NCI-H748 (cell line): ENCODE results near the gene STH.
"Not testable (repeated sequence)": the region's sequence is repeated elsewhere in the genome, so short reads cannot be mapped to it uniquely, and the experiment has no call there.

Source experiments
- DNase-seq: peaks from one replicate; lab custom pipeline; 2025; ENCODE audit not compliant: unreplicated experiment; lab: John Stamatoyannopoulos, UW

Gene STH

DNA sequence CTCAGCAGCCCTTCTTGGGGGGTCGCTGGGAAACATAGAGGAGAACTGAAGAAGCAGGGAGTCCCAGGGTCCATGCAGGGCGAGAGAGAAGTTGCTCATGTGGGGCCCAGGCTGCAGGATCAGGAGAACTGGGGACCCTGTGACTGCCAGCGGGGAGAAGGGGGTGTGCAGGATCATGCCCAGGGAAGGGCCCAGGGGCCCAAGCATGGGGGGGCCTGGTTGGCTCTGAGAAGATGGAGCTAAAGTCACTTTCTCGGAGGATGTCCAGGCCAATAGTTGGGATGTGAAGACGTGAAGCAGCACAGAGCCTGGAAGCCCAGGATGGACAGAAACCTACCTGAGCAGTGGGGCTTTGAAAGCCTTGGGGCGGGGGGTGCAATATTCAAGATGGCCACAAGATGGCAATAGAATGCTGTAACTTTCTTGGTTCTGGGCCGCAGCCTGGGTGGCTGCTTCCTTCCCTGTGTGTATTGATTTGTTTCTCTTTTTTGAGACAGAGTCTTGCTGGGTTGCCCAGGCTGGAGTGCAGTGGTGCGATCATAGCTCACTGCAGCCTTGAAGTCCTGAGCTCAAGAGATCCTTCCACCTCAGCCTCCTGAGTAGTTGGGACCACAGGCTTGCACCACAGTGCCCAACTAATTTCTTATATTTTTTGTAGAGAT lies 3.4 kb downstream of the STH start:
- DNase-seq, result peak; percentile 54

DNA sequence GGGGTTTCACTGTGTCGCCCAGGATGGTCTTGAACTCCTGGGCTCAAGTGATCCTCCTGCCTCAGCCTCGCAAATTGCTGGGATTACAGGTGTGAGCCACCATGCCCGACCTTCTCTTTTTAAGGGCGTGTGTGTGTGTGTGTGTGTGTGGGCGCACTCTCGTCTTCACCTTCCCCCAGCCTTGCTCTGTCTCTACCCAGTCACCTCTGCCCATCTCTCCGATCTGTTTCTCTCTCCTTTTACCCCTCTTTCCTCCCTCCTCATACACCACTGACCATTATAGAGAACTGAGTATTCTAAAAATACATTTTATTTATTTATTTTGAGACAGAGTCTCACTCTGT lies 3.9 kb downstream of the STH start:
- no peak for DNase-seq

DNA sequence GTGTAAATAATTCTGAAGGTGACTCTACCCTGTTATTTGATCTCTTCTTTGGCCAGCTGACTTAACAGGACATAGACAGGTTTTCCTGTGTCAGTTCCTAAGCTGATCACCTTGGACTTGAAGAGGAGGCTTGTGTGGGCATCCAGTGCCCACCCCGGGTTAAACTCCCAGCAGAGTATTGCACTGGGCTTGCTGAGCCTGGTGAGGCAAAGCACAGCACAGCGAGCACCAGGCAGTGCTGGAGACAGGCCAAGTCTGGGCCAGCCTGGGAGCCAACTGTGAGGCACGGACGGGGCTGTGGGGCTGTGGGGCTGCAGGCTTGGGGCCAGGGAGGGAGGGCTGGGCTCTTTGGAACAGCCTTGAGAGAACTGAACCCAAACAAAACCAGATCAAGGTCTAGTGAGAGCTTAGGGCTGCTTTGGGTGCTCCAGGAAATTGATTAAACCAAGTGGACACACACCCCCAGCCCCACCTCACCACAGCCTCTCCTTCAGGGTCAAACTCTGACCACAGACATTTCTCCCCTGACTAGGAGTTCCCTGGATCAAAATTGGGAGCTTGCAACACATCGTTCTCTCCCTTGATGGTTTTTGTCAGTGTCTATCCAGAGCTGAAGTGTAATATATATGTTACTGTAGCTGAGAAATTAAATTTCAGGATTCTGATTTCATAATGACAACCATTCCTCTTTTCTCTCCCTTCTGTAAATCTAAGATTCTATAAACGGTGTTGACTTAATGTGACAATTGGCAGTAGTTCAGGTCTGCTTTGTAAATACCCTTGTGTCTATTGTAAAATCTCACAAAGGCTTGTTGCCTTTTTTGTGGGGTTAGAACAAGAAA lies 5.1 kb downstream of the STH start:
- peak; percentile 8 for DNase-seq

DNA sequence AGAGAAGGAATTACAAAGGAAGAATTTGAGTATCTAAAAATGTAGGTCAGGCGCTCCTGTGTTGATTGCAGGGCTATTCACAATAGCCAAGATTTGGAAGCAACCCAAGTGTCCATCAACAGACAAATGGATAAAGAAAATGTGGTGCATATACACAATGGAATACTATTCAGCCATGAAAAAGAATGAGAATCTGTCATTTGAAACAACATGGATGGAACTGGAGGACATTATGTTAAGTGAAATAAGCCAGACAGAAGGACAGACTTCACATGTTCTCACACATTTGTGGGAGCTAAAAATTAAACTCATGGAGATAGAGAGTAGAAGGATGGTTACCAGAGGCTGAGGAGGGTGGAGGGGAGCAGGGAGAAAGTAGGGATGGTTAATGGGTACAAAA lies 7.0 kb downstream of the STH start:
- DNase-seq, result not testable (repeated sequence)

DNA sequence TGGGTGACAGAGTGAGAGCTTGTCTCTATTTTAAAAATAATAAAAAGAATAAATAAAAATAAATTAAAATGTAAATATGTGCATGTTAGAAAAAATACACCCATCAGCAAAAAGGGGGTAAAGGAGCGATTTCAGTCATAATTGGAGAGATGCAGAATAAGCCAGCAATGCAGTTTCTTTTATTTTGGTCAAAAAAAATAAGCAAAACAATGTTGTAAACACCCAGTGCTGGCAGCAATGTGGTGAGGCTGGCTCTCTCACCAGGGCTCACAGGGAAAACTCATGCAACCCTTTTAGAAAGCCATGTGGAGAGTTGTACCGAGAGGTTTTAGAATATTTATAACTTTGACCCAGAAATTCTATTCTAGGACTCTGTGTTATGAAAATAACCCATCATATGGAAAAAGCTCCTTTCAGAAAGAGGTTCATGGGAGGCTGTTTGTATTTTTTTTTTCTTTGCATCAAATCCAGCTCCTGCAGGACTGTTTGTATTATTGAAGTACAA lies 8.5 kb downstream of the STH start:
- no peak for DNase-seq

DNA sequence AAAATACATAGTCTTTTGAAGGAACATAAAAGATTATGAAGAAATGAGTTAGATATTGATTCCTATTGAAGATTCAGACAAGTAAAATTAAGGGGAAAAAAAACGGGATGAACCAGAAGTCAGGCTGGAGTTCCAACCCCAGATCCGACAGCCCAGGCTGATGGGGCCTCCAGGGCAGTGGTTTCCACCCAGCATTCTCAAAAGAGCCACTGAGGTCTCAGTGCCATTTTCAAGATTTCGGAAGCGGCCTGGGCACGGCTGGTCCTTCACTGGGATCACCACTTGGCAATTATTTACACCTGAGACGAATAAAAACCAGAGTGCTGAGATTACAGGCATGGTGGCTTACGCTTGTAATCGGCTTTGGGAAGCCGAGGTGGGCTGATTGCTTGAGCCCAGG lies 9.5 kb downstream of the STH start:
- no peak for DNase-seq

DNA sequence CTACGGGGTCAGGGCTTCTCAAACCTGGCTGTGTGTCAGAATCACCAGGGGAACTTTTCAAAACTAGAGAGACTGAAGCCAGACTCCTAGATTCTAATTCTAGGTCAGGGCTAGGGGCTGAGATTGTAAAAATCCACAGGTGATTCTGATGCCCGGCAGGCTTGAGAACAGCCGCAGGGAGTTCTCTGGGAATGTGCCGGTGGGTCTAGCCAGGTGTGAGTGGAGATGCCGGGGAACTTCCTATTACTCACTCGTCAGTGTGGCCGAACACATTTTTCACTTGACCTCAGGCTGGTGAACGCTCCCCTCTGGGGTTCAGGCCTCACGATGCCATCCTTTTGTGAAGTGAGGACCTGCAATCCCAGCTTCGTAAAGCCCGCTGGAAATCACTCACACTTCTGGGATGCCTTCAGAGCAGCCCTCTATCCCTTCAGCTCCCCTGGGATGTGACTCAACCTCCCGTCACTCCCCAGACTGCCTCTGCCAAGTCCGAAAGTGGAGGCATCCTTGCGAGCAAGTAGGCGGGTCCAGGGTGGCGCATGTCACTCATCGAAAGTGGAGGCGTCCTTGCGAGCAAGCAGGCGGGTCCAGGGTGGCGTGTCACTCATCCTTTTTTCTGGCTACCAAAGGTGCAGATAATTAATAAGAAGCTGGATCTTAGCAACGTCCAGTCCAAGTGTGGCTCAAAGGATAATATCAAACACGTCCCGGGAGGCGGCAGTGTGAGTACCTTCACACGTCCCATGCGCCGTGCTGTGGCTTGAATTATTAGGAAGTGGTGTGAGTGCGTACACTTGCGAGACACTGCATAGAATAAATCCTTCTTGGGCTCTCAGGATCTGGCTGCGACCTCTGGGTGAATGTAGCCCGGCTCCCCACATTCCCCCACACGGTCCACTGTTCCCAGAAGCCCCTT lies 10.9 kb downstream of the STH start:
- no peak for DNase-seq

DNA sequence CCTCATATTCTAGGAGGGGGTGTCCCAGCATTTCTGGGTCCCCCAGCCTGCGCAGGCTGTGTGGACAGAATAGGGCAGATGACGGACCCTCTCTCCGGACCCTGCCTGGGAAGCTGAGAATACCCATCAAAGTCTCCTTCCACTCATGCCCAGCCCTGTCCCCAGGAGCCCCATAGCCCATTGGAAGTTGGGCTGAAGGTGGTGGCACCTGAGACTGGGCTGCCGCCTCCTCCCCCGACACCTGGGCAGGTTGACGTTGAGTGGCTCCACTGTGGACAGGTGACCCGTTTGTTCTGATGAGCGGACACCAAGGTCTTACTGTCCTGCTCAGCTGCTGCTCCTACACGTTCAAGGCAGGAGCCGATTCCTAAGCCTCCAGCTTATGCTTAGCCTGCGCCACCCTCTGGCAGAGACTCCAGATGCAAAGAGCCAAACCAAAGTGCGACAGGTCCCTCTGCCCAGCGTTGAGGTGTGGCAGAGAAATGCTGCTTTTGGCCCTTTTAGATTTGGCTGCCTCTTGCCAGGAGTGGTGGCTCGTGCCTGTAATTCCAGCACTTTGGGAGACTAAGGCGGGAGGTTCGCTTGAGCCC lies 11.6 kb downstream of the STH start:
- no peak for DNase-seq

DNA sequence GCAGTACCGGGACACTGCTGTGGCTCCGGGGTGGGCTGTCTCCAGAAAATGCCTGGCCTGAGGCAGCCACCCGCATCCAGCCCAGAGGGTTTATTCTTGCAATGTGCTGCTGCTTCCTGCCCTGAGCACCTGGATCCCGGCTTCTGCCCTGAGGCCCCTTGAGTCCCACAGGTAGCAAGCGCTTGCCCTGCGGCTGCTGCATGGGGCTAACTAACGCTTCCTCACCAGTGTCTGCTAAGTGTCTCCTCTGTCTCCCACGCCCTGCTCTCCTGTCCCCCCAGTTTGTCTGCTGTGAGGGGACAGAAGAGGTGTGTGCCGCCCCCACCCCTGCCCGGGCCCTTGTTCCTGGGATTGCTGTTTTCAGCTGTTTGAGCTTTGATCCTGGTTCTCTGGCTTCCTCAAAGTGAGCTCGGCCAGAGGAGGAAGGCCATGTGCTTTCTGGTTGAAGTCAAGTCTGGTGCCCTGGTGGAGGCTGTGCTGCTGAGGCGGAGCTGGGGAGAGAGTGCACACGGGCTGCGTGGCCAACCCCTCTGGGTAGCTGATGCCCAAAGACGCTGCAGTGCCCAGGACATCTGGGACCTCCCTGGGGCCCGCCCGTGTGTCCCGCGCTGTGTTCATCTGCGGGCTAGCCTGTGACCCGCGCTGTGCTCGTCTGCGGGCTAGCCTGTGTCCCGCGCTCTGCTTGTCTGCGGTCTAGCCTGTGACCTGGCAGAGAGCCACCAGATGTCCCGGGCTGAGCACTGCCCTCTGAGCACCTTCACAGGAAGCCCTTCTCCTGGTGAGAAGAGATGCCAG lies 12.9 kb downstream of the STH start:
- no peak for DNase-seq

DNA sequence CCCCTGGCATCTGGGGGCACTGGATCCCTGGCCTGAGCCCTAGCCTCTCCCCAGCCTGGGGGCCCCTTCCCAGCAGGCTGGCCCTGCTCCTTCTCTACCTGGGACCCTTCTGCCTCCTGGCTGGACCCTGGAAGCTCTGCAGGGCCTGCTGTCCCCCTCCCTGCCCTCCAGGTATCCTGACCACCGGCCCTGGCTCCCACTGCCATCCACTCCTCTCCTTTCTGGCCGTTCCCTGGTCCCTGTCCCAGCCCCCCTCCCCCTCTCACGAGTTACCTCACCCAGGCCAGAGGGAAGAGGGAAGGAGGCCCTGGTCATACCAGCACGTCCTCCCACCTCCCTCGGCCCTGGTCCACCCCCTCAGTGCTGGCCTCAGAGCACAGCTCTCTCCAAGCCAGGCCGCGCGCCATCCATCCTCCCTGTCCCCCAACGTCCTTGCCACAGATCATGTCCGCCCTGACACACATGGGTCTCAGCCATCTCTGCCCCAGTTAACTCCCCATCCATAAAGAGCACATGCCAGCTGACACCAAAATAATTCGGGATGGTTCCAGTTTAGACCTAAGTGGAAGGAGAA lies 13.5 kb downstream of the STH start:
- no peak for DNase-seq

DNA sequence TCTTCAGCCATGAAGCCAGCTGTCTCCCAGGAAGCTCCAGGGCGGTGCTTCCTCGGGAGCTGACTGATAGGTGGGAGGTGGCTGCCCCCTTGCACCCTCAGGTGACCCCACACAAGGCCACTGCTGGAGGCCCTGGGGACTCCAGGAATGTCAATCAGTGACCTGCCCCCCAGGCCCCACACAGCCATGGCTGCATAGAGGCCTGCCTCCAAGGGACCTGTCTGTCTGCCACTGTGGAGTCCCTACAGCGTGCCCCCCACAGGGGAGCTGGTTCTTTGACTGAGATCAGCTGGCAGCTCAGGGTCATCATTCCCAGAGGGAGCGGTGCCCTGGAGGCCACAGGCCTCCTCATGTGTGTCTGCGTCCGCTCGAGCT lies 14.1 kb downstream of the STH start:
- DNase-seq, result no peak

DNA sequence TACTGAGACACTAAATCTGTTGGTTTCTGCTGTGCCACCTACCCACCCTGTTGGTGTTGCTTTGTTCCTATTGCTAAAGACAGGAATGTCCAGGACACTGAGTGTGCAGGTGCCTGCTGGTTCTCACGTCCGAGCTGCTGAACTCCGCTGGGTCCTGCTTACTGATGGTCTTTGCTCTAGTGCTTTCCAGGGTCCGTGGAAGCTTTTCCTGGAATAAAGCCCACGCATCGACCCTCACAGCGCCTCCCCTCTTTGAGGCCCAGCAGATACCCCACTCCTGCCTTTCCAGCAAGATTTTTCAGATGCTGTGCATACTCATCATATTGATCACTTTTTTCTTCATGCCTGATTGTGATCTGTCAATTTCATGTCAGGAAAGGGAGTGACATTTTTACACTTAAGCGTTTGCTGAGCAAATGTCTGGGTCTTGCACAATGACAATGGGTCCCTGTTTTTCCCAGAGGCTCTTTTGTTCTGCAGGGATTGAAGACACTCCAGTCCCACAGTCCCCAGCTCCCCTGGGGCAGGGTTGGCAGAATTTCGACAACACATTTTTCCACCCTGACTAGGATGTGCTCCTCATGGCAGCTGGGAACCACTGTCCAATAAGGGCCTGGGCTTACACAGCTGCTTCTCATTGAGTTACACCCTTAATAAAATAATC lies 14.6 kb downstream of the STH start:
- DNase-seq, result no peak

DNA sequence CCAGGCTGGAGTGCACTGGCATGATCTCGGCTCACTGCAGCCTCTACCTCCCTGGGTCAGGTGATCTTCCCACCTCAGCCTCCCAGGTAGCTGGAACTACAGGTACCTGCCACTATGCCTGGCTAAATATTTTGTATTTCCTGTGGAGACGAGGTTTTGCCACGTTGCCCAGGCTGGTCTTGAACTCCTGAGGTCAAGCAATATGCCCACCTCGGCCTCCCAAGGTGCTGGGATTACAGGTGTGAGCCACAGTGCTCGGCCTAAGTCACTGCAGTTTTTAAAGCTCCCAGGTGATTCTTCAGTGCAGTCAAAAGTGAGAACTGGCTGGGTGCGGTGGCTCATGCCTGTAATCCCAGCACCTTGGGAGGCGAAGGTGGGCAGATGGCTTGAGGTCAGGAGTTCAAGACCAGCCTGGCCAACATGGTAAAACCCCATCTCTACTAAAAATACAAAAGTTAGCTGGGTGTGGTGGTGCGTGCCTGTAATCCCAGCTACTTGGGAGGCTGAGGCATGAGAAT lies 20.4 kb downstream of the STH start:
- DNase-seq, result not testable (repeated sequence)

DNA sequence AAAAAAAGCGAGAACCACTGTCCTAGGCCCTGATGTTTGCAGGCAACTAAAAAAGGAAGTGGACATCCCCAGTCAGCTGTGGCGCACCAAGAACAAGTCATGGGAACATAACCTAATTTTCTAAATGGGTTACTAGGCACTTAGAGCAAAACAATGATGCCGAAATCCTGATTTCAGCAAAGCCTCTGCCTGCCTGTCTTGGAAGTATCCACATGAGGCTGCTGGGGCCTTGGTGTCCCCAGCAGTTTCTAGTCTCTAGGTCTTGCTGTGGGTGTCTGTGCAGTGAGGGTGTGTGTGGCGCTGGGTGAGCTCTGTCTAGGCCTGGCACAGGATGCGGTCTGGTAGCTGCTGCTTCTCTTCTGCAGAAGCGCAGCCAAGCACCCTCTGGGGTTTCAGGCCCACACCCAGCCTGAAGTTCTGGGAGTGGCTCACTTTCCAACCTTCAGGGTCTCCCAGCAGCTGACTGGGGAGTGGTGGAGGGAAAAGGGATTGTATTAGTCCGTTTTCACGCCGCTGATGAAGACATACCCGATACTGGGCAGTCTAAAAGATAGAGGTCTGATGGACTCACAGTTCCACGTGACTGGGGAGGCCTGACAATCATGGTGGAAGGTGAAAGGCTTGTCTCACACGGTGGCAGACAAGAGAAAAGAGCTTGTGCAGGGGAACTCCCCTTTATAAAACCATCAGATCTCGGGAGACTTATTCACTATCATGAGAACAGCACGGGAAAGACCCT lies 21.1 kb downstream of the STH start:
- no peak for DNase-seq

DNA sequence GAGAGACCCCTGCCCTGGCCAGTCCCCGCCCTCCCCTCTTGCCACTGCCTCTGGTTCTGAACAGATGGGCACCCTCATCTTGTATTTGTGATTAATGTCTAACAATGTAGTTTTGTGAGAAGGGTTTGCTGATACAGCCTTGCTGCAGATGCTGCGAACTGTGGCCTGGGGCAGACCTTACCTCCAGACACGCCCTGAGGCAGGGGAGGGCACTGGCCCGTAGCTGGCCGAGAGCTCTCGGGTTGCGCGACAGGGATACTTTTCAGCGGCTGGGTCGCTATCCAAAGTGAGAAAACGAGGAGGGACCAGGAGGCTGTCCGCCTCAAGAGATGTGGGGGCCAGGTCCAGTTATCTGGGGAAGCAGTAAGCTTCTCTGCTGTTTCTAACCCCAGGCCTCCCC lies 21.9 kb downstream of the STH start:
- DNase-seq, result no peak

DNA sequence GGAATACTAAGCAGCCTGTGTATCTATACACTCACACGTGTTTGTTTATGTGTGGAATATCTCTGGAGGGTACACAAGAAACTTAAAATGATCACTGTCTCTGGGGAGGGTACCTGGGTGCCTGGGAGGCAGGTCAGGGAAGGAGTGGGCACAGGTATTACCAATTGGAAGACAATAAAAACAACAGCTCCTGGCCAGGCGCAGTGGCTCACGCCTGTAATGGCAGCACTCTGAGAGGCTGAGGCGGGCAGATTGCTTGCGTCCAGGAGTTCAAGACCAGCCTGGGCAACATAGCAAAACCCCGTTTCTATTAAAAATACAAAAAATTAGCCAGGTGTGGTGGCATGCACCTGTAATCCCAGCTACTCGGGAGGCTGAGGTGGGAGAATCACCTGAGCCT lies 24.3 kb downstream of the STH start:
- not testable (repeated sequence) for DNase-seq

DNA sequence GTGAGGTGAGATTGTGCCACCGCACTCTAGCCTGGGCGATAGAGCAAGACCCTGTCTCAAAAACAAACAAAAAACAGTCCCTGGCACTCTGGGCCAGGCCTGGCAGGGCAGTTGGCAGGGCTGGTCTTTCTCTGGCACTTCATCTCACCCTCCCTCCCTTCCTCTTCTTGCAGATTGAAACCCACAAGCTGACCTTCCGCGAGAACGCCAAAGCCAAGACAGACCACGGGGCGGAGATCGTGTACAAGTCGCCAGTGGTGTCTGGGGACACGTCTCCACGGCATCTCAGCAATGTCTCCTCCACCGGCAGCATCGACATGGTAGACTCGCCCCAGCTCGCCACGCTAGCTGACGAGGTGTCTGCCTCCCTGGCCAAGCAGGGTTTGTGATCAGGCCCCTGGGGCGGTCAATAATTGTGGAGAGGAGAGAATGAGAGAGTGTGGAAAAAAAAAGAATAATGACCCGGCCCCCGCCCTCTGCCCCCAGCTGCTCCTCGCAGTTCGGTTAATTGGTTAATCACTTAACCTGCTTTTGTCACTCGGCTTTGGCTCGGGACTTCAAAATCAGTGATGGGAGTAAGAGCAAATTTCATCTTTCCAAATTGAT lies 24.8 kb downstream of the STH start:
- DNase-seq, result no peak

DNA sequence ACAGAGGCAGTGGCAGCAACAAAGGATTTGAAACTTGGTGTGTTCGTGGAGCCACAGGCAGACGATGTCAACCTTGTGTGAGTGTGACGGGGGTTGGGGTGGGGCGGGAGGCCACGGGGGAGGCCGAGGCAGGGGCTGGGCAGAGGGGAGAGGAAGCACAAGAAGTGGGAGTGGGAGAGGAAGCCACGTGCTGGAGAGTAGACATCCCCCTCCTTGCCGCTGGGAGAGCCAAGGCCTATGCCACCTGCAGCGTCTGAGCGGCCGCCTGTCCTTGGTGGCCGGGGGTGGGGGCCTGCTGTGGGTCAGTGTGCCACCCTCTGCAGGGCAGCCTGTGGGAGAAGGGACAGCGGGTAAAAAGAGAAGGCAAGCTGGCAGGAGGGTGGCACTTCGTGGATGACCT lies 25.5 kb downstream of the STH start:
- no peak for DNase-seq
